DOHH2 (cell line): ENCODE results near the gene TFR2.

Source experiments
- EZH2phosphoT487 ChIP-seq: fragments of 200-600 bp; sonication (generic); IDR thresholded peaks from 2 replicates; pipeline ENCODE4 v1.6.1; 2017; ENCODE audit warnings: borderline replicate concordance, mild to moderate bottlenecking, antibody characterized with exemption, low read length, moderate library complexity, mixed read lengths
- TF ChIP-seq, protein P1 (sequence below): fragments of 200-600 bp; sonication (generic); IDR thresholded peaks from one replicate; pipeline ENCODE4 v1.5.1; 2014; ENCODE audit warnings: antibody characterized with exemption, mild to moderate bottlenecking, low read depth, low read length; ENCODE audit not compliant: poor library complexity, severe bottlenecking

DNA sequence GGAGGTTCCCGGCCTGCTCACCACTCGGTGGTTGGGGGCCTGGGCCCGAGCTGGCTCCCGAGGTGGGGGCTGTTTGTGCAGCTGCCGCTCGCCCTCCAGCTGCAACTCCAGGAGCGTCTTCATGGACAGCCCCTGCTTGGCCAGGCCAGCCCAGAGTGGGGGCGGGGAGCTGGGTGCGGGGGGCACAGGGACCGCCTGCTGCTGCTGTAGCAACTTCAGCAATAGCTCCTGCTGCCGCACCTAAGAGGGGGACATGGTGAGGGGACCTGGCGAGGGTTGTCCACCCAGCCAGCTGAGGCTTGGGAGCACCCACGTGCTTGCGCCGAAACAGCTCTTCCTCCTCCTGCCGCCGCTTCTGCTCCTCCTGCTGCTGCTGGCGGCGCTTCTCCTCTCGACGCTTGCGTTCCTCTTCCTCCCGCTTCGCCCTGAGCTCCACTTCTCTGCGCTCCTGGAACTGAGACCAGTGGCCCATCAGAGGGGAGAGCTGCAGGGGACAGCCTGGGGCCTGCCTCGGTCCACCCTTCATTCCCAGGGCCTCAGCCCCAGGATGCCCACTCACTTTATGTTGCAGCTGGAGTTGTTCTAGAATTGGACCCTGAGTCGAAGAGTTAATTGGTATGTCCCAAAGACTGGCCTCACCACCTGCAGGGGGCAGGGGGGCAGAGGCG is 41.8 kb upstream of the TFR2 start:
- TF ChIP-seq, protein P1, sequence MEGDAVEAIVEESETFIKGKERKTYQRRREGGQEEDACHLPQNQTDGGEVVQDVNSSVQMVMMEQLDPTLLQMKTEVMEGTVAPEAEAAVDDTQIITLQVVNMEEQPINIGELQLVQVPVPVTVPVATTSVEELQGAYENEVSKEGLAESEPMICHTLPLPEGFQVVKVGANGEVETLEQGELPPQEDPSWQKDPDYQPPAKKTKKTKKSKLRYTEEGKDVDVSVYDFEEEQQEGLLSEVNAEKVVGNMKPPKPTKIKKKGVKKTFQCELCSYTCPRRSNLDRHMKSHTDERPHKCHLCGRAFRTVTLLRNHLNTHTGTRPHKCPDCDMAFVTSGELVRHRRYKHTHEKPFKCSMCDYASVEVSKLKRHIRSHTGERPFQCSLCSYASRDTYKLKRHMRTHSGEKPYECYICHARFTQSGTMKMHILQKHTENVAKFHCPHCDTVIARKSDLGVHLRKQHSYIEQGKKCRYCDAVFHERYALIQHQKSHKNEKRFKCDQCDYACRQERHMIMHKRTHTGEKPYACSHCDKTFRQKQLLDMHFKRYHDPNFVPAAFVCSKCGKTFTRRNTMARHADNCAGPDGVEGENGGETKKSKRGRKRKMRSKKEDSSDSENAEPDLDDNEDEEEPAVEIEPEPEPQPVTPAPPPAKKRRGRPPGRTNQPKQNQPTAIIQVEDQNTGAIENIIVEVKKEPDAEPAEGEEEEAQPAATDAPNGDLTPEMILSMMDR = no peak
- no peak for TF ChIP-seq EZH2phosphoT487
